ENCODE data around the gene SPI1. TPM values are rescaled to one million over a fixed set of nuclear protein-coding genes. Genes with fewer than 3 reads are reported as not detected.

Gene SPI1
- total RNA-seq, 1 experiment from 2014 or later: not detected

DNA sequence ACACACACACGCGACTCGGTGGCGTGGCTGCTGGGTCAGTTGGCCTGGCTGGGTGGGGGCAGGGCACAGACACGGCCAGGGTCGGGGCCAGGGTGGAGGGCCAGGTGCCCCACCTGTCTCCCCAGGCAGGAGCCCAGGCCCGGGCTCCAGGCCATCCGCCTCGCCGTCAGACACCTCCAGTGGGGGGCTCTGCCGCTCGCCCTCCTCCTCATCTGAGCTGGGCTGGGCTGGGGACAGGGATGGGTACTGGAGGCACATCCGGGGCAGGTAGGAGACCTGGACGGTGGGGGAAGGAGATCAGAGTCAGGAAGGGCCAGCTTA lies 19.7 kb downstream of the SPI1 start:
- no peak for DNase-seq (ENCODE audit: low read depth)

DNA sequence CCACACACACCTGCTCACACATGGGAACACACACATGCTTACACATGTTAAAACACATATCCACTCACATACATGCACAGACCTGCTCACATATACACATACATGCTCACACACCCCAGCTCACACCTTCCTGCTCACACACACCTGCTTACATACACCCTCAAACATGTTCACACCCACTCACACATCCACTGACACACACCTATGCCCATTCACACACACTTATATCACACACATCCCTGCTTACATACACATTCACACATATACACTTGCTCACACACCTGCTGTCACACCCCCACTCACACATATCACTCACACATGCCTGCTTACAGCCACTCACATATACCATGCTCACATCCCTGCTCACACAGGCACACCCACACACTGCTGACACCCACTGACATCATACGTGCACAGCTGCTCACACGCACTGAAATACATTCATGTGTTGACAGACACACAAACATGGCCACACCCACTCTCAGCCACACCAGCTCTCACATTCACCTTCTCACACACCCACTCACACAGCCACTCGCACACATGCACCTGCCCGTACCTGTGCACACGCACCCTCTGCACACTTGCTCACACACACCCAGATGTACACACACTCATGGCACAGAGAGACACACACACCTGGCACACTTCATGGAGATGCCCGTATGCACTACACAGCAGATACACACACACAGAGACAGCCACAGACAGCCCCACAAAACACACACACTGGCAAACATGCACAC lies 20.2 kb downstream of the SPI1 start:
- DNase-seq (ENCODE audit: low read depth): no peak

DNA sequence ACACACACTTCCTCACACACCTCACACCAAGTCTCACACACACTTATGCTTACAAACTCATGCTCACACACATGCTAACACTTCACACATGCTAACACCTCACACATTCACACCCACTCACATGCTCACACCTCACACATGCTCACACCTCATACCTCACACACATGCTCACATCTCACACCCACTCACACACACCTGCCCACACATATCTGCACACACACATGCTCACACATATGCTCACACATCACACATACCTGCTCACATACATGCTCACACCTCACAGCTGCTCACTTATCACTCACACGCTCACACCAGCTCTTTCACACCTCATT lies 21.4 kb downstream of the SPI1 start:
- DNase-seq (ENCODE audit: low read depth): no peak

DNA sequence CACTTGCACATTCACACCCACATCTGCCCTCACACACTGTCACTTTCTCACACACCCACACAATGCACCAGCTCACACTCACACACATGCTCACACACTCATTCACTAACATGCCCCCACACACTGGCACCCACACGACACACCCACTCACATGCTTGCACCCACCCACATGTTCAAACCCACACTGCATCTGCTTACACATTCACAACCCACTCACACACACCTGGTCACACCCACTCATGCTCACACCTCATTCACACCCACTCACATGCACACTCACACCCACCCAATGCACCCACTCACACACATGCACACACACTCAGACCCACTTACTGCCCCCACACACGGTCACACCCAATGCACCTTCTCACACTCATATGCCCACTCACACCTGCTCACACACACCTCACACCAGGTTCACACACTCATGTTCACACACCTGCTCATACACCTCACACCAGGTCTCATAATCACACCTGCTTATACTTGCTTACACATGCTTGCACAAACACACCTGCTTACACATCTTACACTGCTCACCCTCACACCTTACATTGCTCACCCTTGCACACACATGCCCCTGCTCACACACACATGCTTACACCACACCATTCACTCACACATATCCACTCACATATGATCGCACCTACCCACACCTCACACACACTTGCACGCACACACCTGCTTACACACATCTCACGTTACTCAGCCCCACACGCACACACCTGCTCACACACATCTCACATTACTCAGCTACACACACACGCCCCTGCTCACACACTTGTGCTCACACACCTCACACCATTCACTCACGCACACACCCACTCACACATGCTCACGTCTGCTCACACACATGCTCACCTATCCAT lies 22.0 kb downstream of the SPI1 start:
- DNase-seq (ENCODE audit: low read depth): no peak

DNA sequence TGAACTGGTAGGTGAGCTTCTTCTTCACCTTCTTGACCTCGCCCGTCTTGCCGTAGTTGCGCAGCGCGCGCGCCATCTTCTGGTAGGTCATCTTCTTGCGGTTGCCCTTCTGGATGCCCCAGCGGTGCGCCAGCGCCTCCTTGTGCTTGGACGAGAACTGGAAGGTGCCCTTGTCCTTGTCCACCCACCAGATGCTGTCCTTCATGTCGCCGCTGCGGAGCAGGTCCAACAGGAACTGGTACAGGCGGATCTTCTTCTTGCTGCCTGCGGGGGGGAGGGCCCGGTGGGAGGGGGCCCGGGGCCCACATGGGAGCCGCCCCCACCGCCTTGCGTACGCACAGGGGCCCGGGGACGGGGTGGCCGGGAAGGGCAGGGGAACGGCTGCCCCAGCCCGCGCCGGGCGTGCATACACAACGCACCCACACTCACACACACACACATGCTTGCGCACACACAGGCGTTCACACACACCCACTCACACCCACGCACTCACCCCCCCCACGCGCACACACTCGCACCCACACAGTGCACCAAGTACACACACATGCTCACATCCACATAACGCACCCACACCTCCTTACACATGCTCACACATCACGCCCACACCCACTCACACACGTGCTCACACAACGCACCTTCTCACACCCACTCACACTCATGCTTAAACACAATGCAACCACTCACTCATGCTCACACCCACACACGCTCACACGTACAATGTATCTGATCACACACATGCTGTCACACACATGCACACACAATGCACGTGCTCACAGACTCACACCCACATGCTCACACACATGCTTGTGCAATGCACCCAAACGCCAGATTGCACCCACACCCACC lies 22.8 kb downstream of the SPI1 start:
- peak; percentile 86 for DNase-seq (ENCODE audit: low read depth)

DNA sequence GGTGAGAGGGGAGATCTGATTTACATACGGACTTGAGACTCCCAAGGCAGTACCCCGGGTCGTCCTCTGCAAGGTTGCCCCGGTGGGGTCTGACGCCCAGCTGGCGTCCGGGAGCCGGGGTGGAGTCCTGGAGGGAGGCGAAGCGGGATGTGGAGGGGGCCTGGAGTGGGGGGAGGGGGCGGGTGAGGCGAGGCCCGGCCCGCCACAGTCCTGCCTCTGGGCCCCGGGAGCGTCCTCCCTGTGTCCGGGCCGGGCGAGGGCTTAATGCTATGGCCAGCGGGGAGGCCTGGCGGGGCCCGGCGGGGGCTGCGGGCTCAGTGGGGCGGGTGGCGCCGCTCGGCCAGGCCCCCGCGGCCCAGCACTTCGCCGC lies 23.4 kb downstream of the SPI1 start:
- DNase-seq (ENCODE audit: low read depth): no peak

DNA sequence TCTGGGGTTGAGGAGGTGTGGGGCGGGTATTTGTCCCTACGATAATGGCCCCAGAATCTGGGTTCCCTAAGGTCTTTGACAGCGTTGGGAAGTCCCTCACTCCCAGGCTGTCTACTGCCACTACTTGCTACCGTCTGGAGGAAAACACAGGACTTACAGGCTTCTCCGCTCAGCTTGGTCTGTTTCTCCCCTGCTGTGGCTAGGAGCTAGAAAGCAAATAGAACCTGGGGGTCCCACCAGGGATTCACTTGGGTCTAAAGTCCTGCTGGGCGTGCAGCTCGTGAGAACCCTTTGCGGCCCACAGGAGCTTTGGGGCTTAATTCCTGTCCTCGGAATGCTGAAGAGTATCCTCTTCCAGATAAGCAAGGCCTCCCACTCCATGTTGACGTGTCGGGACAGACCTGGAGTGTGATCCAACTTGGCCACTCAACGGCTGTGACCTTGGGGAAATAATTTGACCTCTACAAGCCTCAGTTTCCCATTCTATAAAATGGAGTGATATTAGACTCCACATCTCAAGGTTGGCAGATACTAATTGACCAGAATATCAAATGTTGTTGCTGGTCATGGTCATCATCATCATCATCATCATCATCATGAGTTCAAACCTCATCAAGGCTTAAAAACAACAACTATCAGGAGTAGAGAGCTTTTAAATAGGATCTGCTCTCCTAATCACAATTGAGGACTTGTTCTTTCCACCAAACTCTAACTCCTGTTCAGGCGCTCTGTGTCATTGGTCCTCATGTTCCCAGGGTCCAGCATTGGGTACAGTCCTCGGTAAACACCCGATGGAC lies 24.2 kb downstream of the SPI1 start:
- DNase-seq (ENCODE audit: low read depth): no peak

DNA sequence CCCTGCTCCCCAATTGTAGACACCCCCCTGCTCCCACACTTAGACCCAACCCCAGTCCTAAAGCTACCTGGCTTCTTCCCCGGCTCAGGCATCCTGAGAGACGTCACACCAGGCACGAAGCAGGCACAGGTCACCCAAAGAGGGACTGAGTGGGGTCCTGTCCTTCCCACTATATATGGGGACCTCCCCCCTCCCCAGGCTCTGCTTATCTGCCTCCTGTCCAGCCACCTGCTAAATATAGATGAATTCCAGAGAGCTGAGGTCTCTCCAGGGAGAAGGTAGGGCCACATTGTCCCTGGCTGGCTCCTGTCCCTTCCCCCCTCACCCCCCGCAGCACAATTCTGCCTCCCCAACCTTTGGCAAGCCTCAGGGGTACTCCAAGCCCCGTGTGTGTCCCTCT lies 25.8 kb downstream of the SPI1 start, which contains the start of gene MYBPC3:
MYBPC3 (minus strand) TSS at position 147 of the 400 bp plus-strand sequence; CDS start at position 92, 55 bp downstream.
- no peak for DNase-seq (ENCODE audit: low read depth)

DNA sequence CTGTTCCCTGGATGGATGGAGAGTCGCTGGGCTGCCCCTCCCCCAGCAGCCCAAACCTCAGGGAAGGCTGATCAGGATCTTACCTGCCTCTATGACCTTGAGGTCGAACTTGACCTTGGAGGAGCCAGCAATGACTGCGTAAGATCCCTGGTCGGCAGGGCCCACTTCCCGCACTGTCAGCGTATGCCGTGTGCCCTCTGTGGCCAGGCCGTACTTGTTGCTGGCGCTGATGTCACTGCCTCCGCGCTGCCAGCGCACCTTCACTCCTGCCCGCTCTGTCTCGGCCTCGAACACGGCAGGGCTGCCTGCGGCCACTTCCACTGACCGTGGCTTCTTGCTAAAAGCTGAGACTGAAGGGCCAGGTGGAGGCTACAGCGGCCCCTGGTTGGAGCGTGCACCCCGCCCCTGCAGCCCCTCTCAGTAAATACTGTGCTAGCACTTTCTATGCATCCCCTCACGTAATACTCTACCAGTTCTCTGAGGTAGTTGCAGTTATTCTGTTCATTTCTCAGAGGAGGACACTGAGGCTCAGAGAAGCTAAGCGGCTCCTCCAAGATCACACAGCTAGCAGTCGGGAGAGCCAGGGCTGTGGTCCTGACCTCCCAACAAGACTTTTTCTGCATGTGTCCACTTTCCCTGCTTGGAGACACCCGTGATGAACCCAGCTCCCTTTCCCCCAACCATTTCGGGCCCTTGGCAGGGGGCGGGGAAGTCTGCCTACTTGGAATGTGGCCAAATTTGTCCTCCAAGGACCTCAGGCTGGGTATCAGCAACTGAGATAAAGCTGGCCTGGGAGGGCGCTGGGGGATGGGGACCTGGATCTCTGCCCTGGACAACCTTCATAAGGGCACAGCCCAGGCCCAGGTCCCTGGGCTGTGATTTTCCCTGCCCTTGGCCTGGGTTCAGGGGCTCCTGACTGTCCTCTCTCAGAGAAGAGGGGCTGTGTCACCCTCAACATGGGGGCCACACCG lies 26.9 kb downstream of the SPI1 start:
- DNase-seq (ENCODE audit: low read depth): no peak

DNA sequence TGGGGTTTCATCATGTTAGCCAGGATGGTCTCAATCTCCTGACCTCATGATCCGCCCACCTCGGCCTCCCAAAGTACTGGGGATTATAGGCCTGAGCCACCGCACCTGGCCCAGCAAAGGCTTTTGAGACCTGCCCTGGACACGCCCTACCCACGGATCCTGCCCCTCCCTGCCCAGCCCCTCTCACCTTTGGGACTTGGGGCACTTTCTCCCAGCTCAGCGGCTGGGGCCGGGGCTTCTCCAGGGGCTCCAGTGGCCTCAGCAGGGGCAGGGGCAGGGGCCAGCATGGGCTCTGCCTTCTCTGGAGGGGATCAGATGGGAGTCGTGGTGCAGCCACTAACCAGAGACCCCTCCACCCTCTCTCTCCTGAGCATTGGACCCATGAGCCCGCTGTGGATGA lies 28.0 kb downstream of the SPI1 start:
- no peak for DNase-seq (ENCODE audit: low read depth)

DNA sequence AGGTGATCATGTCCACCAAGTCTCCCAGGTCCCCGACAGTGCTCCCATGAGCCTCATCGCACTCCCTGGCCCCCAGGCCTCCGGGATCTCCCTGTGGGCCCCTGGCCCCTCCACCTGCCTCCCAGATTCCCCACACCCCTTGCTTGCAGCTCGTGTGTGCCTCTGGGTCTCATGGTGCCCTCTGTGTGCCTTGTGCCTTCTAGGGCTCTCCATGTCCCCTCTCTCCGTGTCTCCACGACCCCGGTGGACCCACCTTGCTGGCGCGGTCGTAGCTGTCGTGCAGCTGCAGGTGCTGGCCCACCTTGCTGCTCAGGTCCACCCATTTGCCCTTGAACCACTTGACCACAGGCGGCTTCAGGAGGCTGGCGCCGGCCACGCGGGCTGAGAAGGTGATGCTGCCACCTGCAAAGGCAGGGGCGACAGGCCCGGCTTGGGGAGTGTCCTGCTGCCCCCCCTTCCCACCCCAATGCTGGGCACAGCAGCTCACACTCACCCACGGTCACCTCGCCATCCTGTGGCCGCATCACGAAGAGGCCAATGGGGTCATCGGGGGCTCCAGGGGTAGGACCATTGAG lies 28.7 kb downstream of the SPI1 start:
- DNase-seq (ENCODE audit: low read depth): no peak

DNA sequence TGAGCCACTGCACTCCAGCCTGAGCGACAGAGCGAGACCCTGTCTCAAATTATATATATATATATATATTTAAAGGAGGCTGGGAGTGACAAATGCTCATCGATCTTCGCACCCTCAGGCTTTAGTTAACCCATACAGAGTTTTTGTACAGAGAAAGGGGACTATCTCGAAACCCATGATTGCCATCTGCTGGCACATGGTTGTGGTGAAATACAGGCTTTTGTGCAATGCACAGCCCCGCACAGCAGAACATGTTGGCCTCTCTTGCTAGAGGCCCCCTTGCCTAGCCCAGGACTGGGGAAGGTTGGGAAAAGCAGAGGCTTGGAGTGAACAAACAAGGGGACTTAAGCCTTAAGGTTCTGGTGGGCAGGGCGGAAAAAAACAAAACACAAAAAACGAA lies 29.5 kb downstream of the SPI1 start:
- peak; percentile 58 for DNase-seq (ENCODE audit: low read depth)

DNA sequence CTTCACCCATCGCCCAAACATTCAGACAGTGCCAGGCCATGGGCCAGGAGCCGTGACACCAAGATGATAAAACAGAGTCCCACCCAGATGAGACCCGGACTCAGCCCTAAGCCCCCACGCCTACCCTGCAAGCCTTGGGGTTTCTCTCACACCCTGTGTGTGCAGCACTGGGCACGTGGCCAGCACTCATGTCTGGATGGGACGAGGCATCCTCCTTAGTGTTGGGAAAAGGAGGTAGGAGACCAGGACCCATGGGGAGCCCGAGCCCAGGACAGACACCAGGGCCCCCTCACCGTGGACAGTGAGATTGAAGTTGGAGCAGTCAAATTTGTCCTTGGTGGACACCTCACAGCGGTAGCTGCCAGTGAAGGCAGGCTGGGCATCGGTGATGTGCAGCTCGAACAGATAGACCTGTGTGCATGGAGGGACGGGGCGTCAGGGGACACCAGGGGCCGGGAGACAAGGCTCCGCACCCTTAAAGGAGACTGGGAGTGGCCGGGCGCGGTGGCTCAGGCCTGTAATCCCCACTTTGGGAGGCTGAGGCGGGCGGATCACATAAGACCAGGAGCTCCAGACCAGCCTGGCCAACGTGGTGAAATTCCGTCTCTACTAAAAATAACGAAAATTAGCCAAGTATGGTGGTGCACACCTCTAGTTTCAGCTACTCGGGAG lies 30.1 kb downstream of the SPI1 start:
- DNase-seq (ENCODE audit: low read depth): no peak

DNA sequence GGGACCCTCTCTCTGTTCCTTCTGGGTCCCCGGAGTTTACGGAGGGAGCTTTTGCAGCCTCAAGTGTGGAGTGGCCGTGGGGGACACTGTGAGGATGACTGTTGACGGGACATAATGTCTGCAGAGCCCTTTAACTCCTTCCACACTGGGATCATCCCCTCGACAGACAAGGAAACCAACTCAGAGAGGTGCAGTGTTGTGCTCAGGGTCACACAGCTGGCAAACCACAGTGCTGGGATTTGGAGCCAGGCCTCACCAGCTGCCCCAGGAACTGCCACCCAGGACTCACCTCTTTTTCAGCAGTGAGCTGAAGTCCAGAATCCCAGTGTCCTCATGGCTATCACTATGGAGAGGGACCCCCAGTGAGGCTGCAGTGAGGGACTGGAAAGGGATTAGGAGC lies 31.2 kb downstream of the SPI1 start:
- DNase-seq (ENCODE audit: low read depth): no peak

DNA sequence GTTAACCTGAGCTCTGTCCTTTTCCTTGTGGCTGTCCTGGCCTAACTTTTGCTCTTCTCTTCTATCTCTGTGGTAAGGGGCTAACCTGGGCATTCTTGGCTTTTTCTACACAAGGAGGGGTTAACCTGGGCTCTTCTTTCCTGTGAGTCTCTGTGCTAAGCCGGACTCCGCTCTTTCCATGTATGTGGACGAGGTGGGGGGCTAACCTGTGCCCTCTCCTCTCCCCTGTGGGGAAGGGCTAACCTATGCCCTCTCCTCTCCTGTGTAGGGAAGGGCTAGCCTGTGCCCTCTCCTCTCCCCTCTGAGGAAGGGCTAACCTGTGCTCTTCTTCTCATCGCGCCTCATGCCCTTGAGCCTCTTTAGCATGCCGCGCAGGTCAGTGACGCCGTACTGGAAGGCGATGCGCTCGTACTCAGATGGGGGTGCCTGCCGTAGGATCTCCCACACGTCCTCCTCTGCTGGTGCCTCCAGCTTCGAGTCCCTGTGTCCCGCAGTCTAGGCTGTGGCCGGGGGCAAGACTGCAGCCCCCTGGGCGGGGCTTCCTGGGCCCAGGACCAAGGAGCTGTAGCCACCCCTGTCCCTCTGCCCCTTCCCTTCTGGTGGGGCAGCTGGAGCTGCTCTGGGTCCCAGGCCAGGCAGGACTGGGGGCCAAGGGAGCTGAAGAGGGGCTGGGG lies 32.3 kb downstream of the SPI1 start:
- DNase-seq (ENCODE audit: low read depth): no peak

DNA sequence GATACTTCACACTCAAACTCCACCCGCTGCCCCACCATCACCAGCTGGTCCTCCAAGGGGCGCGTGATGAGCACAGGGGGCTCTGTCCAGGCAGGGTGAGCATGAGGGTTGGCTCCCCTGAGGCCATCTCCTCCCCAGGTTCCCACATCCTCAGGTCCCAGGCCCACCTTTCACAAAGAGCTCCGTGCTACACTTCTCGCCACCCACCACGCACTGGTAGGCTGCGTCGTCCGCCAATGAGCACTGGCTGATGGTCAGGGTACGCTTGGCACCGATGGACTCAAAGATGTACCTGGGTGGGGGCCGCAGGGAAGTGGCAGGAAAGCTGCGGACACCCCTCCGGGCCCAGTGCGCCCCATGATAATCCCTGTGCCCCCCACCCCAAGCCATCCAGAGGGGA lies 35.5 kb downstream of the SPI1 start:
- DNase-seq (ENCODE audit: low read depth): no peak

DNA sequence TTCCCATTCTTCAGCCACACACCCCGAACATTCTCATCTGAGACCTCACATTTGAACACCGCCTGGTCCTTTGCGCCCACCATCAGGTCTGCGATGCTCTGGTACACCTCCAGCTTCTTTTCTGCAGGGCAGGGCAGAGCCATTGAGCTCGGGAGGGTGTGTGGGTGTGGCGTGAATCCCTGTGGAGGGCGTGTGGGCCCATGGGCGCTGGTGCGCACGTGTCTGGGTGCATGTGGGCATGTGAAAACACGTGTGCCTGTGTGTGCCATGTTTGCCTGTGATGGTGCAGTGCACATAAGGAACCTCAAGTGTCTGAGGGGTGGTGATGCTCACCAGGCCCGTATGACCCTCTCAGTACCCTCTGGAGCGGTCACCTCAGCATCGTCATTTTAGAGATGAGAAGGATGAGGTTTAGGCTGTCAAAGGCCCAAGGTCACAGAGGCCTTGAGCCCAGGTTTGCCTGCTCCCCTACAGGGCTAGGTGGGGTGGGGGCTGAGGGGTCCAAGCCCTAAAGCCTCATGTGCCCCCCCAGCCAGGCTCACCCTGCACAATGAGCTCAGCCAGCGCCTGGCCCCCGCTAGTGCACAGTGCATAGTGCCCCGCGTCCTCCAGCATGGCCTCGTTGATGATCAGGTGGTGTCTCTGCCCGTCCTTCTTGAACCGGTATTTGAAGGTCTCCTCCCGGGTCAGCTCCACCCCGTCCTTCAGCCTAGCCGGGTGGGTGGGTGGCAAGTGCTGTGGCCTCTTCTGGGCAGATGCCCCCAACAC lies 36.1 kb downstream of the SPI1 start:
- DNase-seq (ENCODE audit: low read depth): no peak

Measured in M059J (cell line).